ENCODE results near the gene ABHD6.
A peak's percentile ranks its signal among the peaks of the same experiment; 100 is the strongest.

ABHD6 gene, protein sequence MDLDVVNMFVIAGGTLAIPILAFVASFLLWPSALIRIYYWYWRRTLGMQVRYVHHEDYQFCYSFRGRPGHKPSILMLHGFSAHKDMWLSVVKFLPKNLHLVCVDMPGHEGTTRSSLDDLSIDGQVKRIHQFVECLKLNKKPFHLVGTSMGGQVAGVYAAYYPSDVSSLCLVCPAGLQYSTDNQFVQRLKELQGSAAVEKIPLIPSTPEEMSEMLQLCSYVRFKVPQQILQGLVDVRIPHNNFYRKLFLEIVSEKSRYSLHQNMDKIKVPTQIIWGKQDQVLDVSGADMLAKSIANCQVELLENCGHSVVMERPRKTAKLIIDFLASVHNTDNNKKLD

DNA sequence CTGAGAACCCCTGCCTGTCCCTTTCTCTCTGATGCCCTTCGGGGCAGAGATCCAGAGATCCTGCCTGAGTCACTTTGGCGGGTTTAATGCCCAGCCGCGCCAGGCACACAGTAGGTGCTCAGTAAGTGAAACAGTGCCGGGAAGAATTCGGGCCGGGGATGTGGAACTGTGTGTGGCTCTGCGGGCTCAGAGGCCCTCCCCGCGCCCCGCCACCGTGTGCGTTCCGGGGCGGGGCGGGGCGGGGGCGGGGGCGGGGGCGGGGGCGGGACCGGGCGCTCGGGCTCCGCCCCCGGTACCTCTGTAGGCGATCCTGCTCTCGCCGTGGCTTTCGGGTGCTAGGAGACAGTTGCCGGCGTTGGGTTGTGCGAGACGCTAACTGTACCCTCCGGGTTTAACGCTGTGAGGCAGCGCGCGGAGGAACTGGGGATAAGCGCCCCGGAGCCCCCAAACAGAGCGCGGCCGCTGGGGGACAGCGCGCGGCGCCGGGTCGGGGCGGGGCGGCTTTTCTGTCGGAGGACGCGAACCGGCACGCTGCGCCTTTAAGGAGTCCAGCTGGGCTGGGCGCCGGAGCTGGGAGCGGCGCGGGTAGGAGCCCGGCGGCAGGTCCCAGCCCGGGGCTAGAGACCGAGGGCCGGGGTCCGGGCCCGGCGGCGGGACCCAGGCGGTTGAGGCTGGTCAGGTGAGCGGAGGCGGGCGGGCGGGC is at the start of gene ABHD6:
Gene ABHD6, plus strand, starts transcription at position 555 of the 703 bp plus-strand sequence. CDS start 18,795 bp downstream, outside the sequence.
- Histone ChIP-seq H3K27me3 (ENCODE audit: control insufficient read depth, insufficient read depth, low read length) (no peaks in the 10 kb centered on the region), H3K9me3 (ENCODE audit: control insufficient read depth, low read length) (no peaks in the 10 kb centered on the region), H3K9ac (ENCODE audit: low read length) (peak within 1 kb of the TSS; percentile 55), H3K36me3 (ENCODE audit: control insufficient read depth, insufficient read depth, low read length) (no peaks in the 10 kb centered on the region), H3K4me1 (ENCODE audit: control insufficient read depth, insufficient read depth, low read length) (peaks cover 26% of the 10 kb centered on the region), H3K4me3 (ENCODE audit: low read length) (peak within 1 kb of the TSS; percentile 83)

DNA sequence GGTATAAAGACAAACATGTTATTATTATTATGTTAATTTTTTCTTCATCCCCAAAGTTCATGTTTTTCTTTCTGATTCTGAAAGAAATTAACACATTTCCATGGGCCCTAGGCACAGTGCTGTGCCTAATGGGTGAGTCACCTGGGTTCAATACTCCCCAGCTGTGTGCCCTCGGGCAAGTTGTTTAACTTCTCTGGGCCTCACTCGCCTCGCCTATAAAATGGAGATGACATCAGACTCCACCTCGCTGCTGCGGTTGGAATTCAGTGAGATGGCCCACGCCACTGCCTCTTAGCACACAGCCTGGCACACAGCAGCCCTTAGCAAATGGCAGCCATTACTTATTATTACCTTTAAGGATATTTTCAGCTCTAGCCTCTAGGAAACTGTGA is 49.4 kb upstream of the ABHD6 start:
- Histone ChIP-seq H3K4me1 (ENCODE audit: control insufficient read depth, insufficient read depth, low read length) (no peaks in the 10 kb centered on the region), H3K36me3 (ENCODE audit: control insufficient read depth, insufficient read depth, low read length) (no peaks in the 10 kb centered on the region), H3K27me3 (ENCODE audit: control insufficient read depth, insufficient read depth, low read length) (no peaks in the 10 kb centered on the region), H3K4me3 (ENCODE audit: low read length) (no peak overlapping the region), H3K9me3 (ENCODE audit: control insufficient read depth, low read length) (no peaks in the 10 kb centered on the region), H3K9ac (ENCODE audit: low read length) (no peak overlapping the region)

DNA sequence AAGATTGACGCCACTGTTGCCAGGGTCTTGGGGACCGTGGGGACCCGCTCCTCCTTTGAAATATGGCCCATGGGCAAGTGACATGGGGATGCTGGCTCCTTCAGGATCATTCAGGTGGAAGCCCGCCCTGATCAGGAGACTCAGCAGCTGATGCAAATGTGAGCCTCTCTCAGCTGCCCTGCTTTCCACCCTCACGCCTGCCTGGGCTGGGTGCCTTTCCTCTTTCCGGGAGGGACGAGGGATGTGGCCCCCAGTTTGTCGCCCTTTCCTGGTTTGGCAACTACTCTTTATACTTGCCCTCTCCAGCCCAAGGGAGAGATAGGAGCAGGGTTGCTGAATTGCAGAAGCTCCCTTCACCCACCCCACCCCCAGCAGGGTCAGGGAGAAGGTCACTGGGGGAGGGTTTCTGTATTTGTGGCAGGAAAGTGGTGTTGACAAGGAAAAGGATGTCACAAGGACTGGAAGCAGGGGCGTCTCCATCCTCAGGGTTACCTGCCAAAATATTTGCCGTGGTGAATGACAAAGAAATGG is 48.6 kb upstream of the ABHD6 start:
- no peak overlapping the region for H3K9ac ChIP-seq (ENCODE audit: low read length)

DNA sequence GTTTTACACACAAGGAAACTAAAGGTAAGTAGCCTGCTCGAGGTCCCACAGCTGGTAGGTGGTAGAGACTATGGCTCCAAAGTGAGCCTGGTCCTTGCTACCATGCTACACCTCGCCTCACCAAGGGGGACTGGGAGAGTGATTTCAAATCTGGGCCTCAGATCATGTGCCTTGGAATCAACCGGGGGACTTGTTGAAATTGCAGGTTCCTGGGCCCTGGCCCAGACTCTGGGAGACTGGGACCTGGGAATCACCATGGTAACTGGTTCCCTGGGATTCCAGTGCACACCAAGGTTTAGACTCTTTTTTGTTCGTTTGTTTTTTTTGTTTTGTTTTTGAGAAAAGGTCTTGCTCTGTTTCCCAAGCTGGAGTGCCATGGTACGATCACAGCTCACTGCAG is 47.9 kb upstream of the ABHD6 start:
- Histone ChIP-seq H3K27me3 (ENCODE audit: control insufficient read depth, insufficient read depth, low read length) (no peaks in the 10 kb centered on the region), H3K9me3 (ENCODE audit: control insufficient read depth, low read length) (no peaks in the 10 kb centered on the region), H3K9ac (ENCODE audit: low read length) (no peak overlapping the region), H3K36me3 (ENCODE audit: control insufficient read depth, insufficient read depth, low read length) (no peaks in the 10 kb centered on the region), H3K4me1 (ENCODE audit: control insufficient read depth, insufficient read depth, low read length) (no peaks in the 10 kb centered on the region), H3K4me3 (ENCODE audit: low read length) (no peak overlapping the region)

More for the DNA sequence above, 48.6 kb upstream of the ABHD6 start:
- H3K27me3 ChIP-seq (ENCODE audit: control insufficient read depth, insufficient read depth, low read length) = no peaks in the 10 kb centered on the region
- H3K4me3 ChIP-seq (ENCODE audit: low read length) = no peak overlapping the region
- H3K36me3 ChIP-seq (ENCODE audit: control insufficient read depth, insufficient read depth, low read length) = no peaks in the 10 kb centered on the region
- no peaks in the 10 kb centered on the region for H3K4me1 ChIP-seq (ENCODE audit: control insufficient read depth, insufficient read depth, low read length)
- no peaks in the 10 kb centered on the region for H3K9me3 ChIP-seq (ENCODE audit: control insufficient read depth, low read length)

DNA sequence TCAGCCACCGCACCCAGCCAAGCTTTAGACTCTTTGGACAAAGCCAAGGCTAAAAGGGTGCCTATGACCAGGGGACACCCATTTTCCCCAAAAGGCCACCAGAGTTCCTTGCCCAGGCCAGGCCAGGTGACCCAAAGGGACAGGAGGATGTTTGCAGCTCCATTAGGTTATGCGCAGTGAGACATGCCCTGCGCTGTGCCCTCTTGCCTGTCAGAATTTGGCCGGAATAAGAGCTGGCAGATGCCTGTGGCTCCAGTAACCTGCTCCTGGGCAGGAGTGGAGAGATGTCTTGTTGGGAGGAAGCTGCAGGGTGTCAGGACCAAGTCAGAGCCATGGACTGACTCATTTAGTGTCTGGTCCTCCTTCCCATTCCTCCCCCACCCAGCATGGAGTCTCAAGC is 47.3 kb upstream of the ABHD6 start:
- no peaks in the 10 kb centered on the region for H3K9me3 ChIP-seq (ENCODE audit: control insufficient read depth, low read length)
- no peaks in the 10 kb centered on the region for H3K4me1 ChIP-seq (ENCODE audit: control insufficient read depth, insufficient read depth, low read length)
- no peak overlapping the region for H3K4me3 ChIP-seq (ENCODE audit: low read length)
- H3K9ac ChIP-seq (ENCODE audit: low read length) = no peak overlapping the region
- H3K27me3 ChIP-seq (ENCODE audit: control insufficient read depth, insufficient read depth, low read length) = no peaks in the 10 kb centered on the region
- no peaks in the 10 kb centered on the region for H3K36me3 ChIP-seq (ENCODE audit: control insufficient read depth, insufficient read depth, low read length)

DNA sequence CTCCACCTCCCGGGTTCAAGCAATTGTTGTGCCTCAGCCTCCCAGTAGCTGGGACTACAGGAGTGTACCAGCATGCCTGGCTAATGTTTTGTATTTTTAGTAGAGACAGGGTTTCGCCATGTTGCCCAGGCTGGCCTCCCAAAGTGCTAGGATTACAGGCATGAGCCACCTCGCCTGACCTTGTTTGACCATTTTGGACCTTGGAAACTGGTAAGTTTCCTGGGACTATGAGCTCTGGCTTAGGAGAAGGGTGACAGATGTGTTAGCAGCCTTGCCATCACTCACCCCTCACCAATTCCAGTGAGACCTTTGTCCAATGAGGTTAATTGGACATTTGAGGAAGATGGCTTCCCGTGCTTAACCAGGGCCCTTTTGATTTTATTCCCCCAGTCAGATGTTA is 46.7 kb upstream of the ABHD6 start:
- Histone ChIP-seq H3K9ac (ENCODE audit: low read length) (no peak overlapping the region), H3K9me3 (ENCODE audit: control insufficient read depth, low read length) (no peaks in the 10 kb centered on the region), H3K36me3 (ENCODE audit: control insufficient read depth, insufficient read depth, low read length) (no peaks in the 10 kb centered on the region), H3K27me3 (ENCODE audit: control insufficient read depth, insufficient read depth, low read length) (no peaks in the 10 kb centered on the region), H3K4me1 (ENCODE audit: control insufficient read depth, insufficient read depth, low read length) (no peaks in the 10 kb centered on the region), H3K4me3 (ENCODE audit: low read length) (no peak overlapping the region)

DNA sequence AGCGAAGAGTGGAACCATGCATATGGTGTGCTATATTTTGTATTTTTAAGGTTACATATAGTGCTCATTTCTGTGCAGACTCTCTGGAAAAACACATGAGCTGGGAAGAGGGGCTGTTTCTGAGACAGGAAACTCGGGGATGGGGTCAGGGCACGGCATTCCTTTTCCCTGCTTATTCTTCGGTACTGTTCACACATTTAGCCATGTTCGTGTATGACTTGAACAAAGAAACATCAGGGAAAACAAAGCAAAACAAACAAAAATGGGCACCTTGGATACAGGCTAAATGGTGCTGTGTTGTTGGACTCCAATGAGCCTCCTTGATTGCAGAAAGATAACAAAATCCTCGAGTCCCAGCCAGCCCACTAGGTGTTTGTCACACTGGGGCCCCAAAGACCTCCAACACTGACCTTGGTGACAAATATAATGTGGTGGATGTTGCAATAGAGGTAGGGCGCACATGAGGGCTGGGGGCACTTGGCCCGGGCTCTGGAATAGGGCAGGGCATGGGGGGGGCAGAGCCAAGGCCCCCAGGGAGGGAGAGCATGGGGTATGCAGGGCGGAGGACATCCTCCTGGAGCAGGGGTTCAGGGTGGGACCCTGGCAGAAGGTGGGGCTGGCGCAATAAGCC is 46.1 kb upstream of the ABHD6 start:
- Histone ChIP-seq H3K4me1 (ENCODE audit: control insufficient read depth, insufficient read depth, low read length) (no peaks in the 10 kb centered on the region), H3K9ac (ENCODE audit: low read length) (no peak overlapping the region), H3K9me3 (ENCODE audit: control insufficient read depth, low read length) (no peaks in the 10 kb centered on the region), H3K4me3 (ENCODE audit: low read length) (no peak overlapping the region), H3K27me3 (ENCODE audit: control insufficient read depth, insufficient read depth, low read length) (no peaks in the 10 kb centered on the region), H3K36me3 (ENCODE audit: control insufficient read depth, insufficient read depth, low read length) (no peaks in the 10 kb centered on the region)

DNA sequence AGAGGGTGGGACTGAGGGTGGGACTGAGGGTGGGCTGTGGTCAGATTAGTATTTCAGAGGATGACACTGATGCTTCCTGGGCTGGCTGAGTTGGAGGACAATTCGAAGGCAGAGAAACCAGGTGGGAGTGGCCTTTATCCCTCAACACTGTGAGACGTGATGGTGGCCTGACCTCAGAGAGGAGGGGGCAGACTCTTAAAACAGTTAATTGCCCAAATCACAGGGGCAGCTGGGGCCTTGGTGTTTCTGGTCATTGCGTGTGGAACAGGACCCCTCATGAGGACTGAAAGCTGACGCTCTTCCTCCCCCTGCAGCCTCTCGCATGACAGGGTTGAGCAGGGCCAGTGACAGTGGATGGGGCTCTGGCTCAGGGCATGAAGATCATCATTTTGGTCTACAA is 45.5 kb upstream of the ABHD6 start:
- Histone ChIP-seq H3K27me3 (ENCODE audit: control insufficient read depth, insufficient read depth, low read length) (no peaks in the 10 kb centered on the region), H3K9me3 (ENCODE audit: control insufficient read depth, low read length) (no peaks in the 10 kb centered on the region), H3K9ac (ENCODE audit: low read length) (no peak overlapping the region), H3K4me1 (ENCODE audit: control insufficient read depth, insufficient read depth, low read length) (no peaks in the 10 kb centered on the region), H3K36me3 (ENCODE audit: control insufficient read depth, insufficient read depth, low read length) (no peaks in the 10 kb centered on the region), H3K4me3 (ENCODE audit: low read length) (no peak overlapping the region)

DNA sequence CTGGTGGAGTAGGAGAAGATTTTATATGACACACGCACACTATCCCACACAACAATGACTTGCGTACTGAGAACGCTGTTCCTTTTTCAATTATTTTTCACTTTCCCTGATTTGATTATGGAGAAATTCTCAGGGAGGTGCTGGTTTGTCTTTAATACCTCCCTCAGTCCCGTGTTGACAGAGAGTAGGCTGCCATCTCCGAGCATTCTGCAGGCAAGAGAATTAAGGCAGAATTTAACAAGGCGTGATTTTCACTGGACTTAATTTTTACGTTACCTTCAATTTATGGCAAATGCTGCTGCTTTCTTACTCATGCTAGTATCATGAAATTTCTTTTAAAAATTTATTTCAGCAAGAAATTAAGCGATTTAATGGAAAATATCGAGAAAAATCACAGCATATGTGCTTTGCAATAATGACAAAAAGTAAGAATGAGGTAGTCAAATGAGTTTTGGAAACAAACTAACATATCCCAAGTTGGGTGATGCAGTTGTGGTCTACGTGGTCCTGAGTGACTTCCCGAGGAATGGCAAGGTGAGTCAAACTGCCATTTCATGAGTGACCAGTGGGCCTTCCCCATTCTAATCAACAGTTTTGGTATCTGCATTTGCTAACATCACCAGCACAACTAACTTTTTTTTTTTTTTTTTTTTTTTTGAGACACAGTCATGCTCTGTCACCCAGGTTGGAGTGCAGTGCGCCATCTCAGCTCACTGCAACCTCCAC is 43.7 kb upstream of the ABHD6 start:
- H3K4me1 ChIP-seq (ENCODE audit: control insufficient read depth, insufficient read depth, low read length) = no peaks in the 10 kb centered on the region
- no peak overlapping the region for H3K4me3 ChIP-seq (ENCODE audit: low read length)
- H3K9me3 ChIP-seq (ENCODE audit: control insufficient read depth, low read length) = no peaks in the 10 kb centered on the region
- no peaks in the 10 kb centered on the region for H3K27me3 ChIP-seq (ENCODE audit: control insufficient read depth, insufficient read depth, low read length)
- H3K36me3 ChIP-seq (ENCODE audit: control insufficient read depth, insufficient read depth, low read length) = no peaks in the 10 kb centered on the region
- H3K9ac ChIP-seq (ENCODE audit: low read length) = no peak overlapping the region

DNA sequence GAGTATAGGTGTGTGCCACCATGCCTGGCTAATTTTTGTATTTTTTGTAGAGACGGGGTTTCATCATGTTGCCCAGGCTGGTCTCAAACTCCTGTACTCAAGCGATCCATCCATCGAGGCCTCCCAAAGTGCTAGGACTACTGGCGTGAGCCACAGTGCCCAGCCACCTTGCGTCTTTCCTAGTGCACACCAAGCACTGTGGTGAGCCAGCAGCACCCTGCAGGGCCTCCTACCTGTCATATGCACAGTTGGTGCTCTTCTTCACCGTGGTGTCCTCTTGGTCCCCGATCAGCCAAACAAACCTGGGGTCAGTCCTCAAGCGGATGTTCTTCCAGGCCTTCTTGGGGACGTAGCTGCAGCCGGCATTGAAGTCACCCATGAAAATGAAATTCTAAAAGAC is 40.0 kb upstream of the ABHD6 start:
- H3K9me3 ChIP-seq (ENCODE audit: control insufficient read depth, low read length) = no peaks in the 10 kb centered on the region
- no peak overlapping the region for H3K4me3 ChIP-seq (ENCODE audit: low read length)
- H3K4me1 ChIP-seq (ENCODE audit: control insufficient read depth, insufficient read depth, low read length) = no peaks in the 10 kb centered on the region
- no peak overlapping the region for H3K9ac ChIP-seq (ENCODE audit: low read length)
- H3K36me3 ChIP-seq (ENCODE audit: control insufficient read depth, insufficient read depth, low read length) = no peaks in the 10 kb centered on the region
- no peaks in the 10 kb centered on the region for H3K27me3 ChIP-seq (ENCODE audit: control insufficient read depth, insufficient read depth, low read length)

DNA sequence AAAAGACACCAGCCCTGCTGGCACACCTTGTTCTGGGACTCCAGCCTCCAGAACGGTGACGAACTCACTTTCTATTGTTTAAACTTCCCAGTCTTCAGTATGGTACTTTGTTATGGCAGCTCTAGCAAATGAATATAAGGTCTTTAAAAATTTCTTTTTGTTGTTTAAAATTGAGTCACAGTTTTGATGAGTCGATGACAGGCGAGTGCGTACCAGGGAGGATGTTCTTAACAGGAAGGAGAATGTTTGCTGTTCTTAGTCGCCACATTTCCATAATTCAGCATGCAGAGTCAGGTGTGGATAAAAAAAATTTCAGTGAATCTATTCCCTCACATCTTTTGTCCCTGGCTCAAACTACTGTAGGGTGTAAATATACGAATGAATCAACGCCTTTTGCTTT is 39.2 kb upstream of the ABHD6 start:
- Histone ChIP-seq H3K4me1 (ENCODE audit: control insufficient read depth, insufficient read depth, low read length) (no peaks in the 10 kb centered on the region), H3K4me3 (ENCODE audit: low read length) (no peak overlapping the region)

More for the DNA sequence above, 39.2 kb upstream of the ABHD6 start:
- H3K27me3 ChIP-seq (ENCODE audit: control insufficient read depth, insufficient read depth, low read length) = no peaks in the 10 kb centered on the region
- H3K9ac ChIP-seq (ENCODE audit: low read length) = no peak overlapping the region
- H3K9me3 ChIP-seq (ENCODE audit: control insufficient read depth, low read length) = no peaks in the 10 kb centered on the region
- H3K36me3 ChIP-seq (ENCODE audit: control insufficient read depth, insufficient read depth, low read length) = no peaks in the 10 kb centered on the region
